ENCODE measurements around the gene JMJD1C.

JMJD1C gene

GRCh38 chr10:63204667-63205391 lies 260.9 kb downstream of the JMJD1C start:
- peak overlapping the region; percentile 56 for H3K4me3 ChIP-seq (replicated peaks; ENCODE audit: low read depth, low read length)
- H3K27me3 ChIP-seq (replicated peaks; ENCODE audit: control insufficient read depth, insufficient read depth, low read length) = no peaks in the 10 kb centered on the region
- H3K36me3 ChIP-seq (ENCODE audit: control insufficient read depth, insufficient read depth, low read length) = no peaks in the 10 kb centered on the region; the same call in 1 of the 2 replicates
- peak; percentile 30 for DNase-seq (ENCODE audit: extremely low read depth, insufficient read length)
- no peak for TF ChIP-seq CTCF (IDR thresholded peaks at IDR 0.05; ENCODE audit: insufficient read depth, low read length, poor library complexity, severe bottlenecking)

GRCh38 chr10:63201118-63201517 lies 264.7 kb downstream of the JMJD1C start:
- H3K27me3 ChIP-seq (replicated peaks; ENCODE audit: control insufficient read depth, insufficient read depth, low read length) = no peaks in the 10 kb centered on the region
- no peak overlapping the region for H3K4me3 ChIP-seq (replicated peaks; ENCODE audit: low read depth, low read length)
- DNase-seq (ENCODE audit: extremely low read depth, insufficient read length) = no peak
- no peak for TF ChIP-seq CTCF (IDR thresholded peaks at IDR 0.05; ENCODE audit: insufficient read depth, low read length, poor library complexity, severe bottlenecking)
- H3K36me3 ChIP-seq (ENCODE audit: control insufficient read depth, insufficient read depth, low read length) = no peaks in the 10 kb centered on the region; the same call in none of the 2 replicates

GRCh38 chr10:63200431-63200830 lies 265.3 kb downstream of the JMJD1C start:
- Histone ChIP-seq H3K27me3 (replicated peaks; ENCODE audit: control insufficient read depth, insufficient read depth, low read length) (no peaks in the 10 kb centered on the region), H3K36me3 (ENCODE audit: control insufficient read depth, insufficient read depth, low read length) (no peaks in the 10 kb centered on the region; the same call in none of the 2 replicates), H3K4me3 (replicated peaks; ENCODE audit: low read depth, low read length) (no peak overlapping the region)
- no peak for DNase-seq (ENCODE audit: extremely low read depth, insufficient read length)
- TF ChIP-seq CTCF (IDR thresholded peaks at IDR 0.05; ENCODE audit: insufficient read depth, low read length, poor library complexity, severe bottlenecking) = no peak

GRCh38 chr10:63199716-63200115 lies 266.1 kb downstream of the JMJD1C start:
- TF ChIP-seq CTCF (IDR thresholded peaks at IDR 0.05; ENCODE audit: insufficient read depth, low read length, poor library complexity, severe bottlenecking) = no peak
- DNase-seq (ENCODE audit: extremely low read depth, insufficient read length) = no peak
- Histone ChIP-seq H3K27me3 (replicated peaks; ENCODE audit: control insufficient read depth, insufficient read depth, low read length) (no peaks in the 10 kb centered on the region), H3K4me3 (replicated peaks; ENCODE audit: low read depth, low read length) (no peak overlapping the region), H3K36me3 (ENCODE audit: control insufficient read depth, insufficient read depth, low read length) (no peaks in the 10 kb centered on the region; the same call in none of the 2 replicates)

- TF ChIP-seq CTCF (IDR thresholded peaks at IDR 0.05; ENCODE audit: insufficient read depth, low read length, poor library complexity, severe bottlenecking) = no peak
- H3K4me3 ChIP-seq (replicated peaks; ENCODE audit: low read depth, low read length) = no peak overlapping the region
- no peak for DNase-seq (ENCODE audit: extremely low read depth, insufficient read length)
- H3K36me3 ChIP-seq (ENCODE audit: control insufficient read depth, insufficient read depth, low read length) = no peaks in the 10 kb centered on the region; the same call in none of the 2 replicates
- no peaks in the 10 kb centered on the region for H3K27me3 ChIP-seq (replicated peaks; ENCODE audit: control insufficient read depth, insufficient read depth, low read length)
Measured at GRCh38 chr10:63197344-63198092, 268.3 kb downstream of the JMJD1C start.
